BJ (cell line): ENCODE data around the gene HID1. TPM values are rescaled to one million over a fixed set of nuclear protein-coding genes. Genes with fewer than 3 reads are reported as not detected.
"Not testable (repeated sequence)": the region's sequence is repeated elsewhere in the genome, so short reads cannot be mapped to it uniquely, and the experiment has no call there.

Source experiments
- CTCF ChIA-PET: fragments of 350-600 bp; formaldehyde crosslinking; extraction: SDS; loops from one replicate; lab custom pipeline; 2021; ENCODE audit warnings: antibody characterized with exemption, inconsistent platforms; lab: Yijun Ruan, JAX
- POLR2A ChIA-PET: fragments of 300-600 bp; sonication (Branson Sonifier 250); formaldehyde crosslinking; extraction: SDS; loops from one replicate; lab custom pipeline; 2021; ENCODE audit warnings: antibody characterized with exemption; lab: Charles Lee
- DNase-seq: peaks from one replicate; pipeline ENCODE4 v3.0.0-alpha.2; 2011; ENCODE audit warnings: low read depth
- H3K27me3 ChIP-seq: 2 replicates; pipeline ENCODE4 v1.6.0; 2011; ENCODE audit warnings: low read length; ENCODE audit not compliant: control insufficient read depth, insufficient read depth
- H3K36me3 ChIP-seq: 2 replicates; pipeline ENCODE4 v1.5.1; 2011; ENCODE audit warnings: low read length; ENCODE audit not compliant: control insufficient read depth, insufficient read depth
- H3K4me3 ChIP-seq: 2 replicates; pipeline ENCODE4 v1.5.1; 2011; ENCODE audit warnings: low read depth, mild to moderate bottlenecking, control low read depth, low read length
- CTCF ChIP-seq: IDR thresholded peaks from 2 replicates; pipeline ENCODE4 v1.5.1; 2011; ENCODE audit warnings: low read depth, mild to moderate bottlenecking, control low read depth, inconsistent platforms, low read length, moderate library complexity; ENCODE audit not compliant: insufficient read depth
- polyA plus RNA-seq: library from polyadenylated mRNA; depleted of rRNA; stranded (reverse); fragments of >200 nt; gene quantifications from 2 replicates; pipeline ENCODE4 v1.2.3, GENCODE V29; 2011

HID1 gene
- polyA plus RNA-seq, 1 experiment = 1.8 TPM

- H3K36me3 ChIP-seq = no peaks in the 10 kb centered on the region
- POLR2A ChIA-PET = no interaction called here
- DNase-seq = no peak
- CTCF ChIA-PET = interaction anchor here (0.6 to 4.8 kb wide), 6 partner anchors 10 to 53 kb away, joined by 3 to 52 read pairs (median 6); no protein-coding TSS in a partner anchor
- no peaks in the 10 kb centered on the region for H3K27me3 ChIP-seq
- TF ChIP-seq CTCF = no peak
- H3K4me3 ChIP-seq = no peak overlapping the region
Observed at GRCh38 chr17:75010683-75011400, 38.3 kb upstream of the HID1 start.

GRCh38 chr17:75009139-75009724 lies 36.7 kb upstream of the HID1 start:
- Histone ChIP-seq H3K27me3 (no peaks in the 10 kb centered on the region), H3K36me3 (peaks cover 10% of the 10 kb centered on the region), H3K4me3 (no peak overlapping the region)
- no peak for TF ChIP-seq CTCF
- no peak for DNase-seq
- ChIA-PET POLR2A (interaction anchor here (0.8 kb wide), 1 partner anchor 1580 kb away, joined by 4 read pairs; no protein-coding TSS in a partner anchor), CTCF (interaction anchor here (0.5 to 4.8 kb wide), 3 partner anchors 10 to 47 kb away, joined by 3 to 52 read pairs (median 5); no protein-coding TSS in a partner anchor)

- ChIA-PET POLR2A (interaction anchor here (0.8 kb wide), 1 partner anchor 1581 kb away, joined by 4 read pairs; no protein-coding TSS in a partner anchor), CTCF (interaction anchor here (0.5 to 1.1 kb wide), 3 partner anchors 9 to 123 kb away, joined by 3 to 5 read pairs (median 4); no protein-coding TSS in a partner anchor)
- no peaks in the 10 kb centered on the region for H3K27me3 ChIP-seq
- H3K4me3 ChIP-seq = no peak overlapping the region
- TF ChIP-seq CTCF = no peak
- H3K36me3 ChIP-seq = peaks cover 14% of the 10 kb centered on the region
- DNase-seq = no peak
Observed at GRCh38 chr17:75008373-75008772, 35.8 kb upstream of the HID1 start.

- ChIA-PET POLR2A (no interaction called here), CTCF (interaction anchor here (1.7 kb wide), 1 partner anchor 46 kb away, joined by 14 read pairs; no protein-coding TSS in a partner anchor)
- DNase-seq = no peak
- peaks cover 21% of the 10 kb centered on the region for H3K36me3 ChIP-seq
- no peak for TF ChIP-seq CTCF
- no peak overlapping the region for H3K4me3 ChIP-seq
- no peaks in the 10 kb centered on the region for H3K27me3 ChIP-seq
Observed at GRCh38 chr17:75006653-75007052, 34.1 kb upstream of the HID1 start.

- CTCF ChIA-PET = interaction anchor here (1.7 to 2.2 kb wide), 2 partner anchors 10 to 45 kb away, joined by 7 to 14 read pairs; no protein-coding TSS in a partner anchor
- H3K27me3 ChIP-seq, POLR2A ChIA-PET, DNase-seq, H3K4me3 ChIP-seq: not testable (repeated sequence)
- H3K36me3 ChIP-seq = peaks cover 26% of the 10 kb centered on the region
Observed at GRCh38 chr17:75006084-75006483, 33.5 kb upstream of the HID1 start.
